ENCODE results near the gene TSPAN13. TPM values are rescaled to one million over a fixed set of nuclear protein-coding genes. Genes with fewer than 3 reads are reported as not detected.
A peak's percentile ranks its signal among the peaks of the same experiment; 100 is the strongest.

The TSPAN13 gene
- total RNA-seq, 1 experiment from 2014 or later: 208 TPM

GRCh38 chr7:16785321-16785720 lies 31.8 kb downstream of the TSPAN13 start:
- ChIA-PET POLR2A (no interaction called here), CTCF (no interaction called here)
- DNase-seq: no peak
- intact Hi-C loops (cut with micrococcal nuclease; ENCODE audit: unreplicated experiment): no loop called here
- no peak overlapping the region for H3K4me3 Mint-ChIP-seq (ENCODE audit: unreplicated experiment)
- peaks cover 27% of the 10 kb centered on the region for H3K4me1 ChIP-seq
- TF ChIP-seq CTCF (IDR thresholded peaks at IDR 0.05; ENCODE audit: insufficient read depth in 1 of 2, low read depth in 1 of 2, low read length in 1 of 2, severe bottlenecking in 1 of 2, unreplicated experiment in 1 of 2): no peak
- H3K27me3 Mint-ChIP-seq (ENCODE audit: insufficient read depth, unreplicated experiment): no peaks in the 10 kb centered on the region
- no TSS peak for BruUV-seq (replicated peaks)
- no peaks in the 10 kb centered on the region for H3K9me3 ChIP-seq
- H3K4me3 ChIP-seq (ENCODE audit: low read depth, low read length): no peak overlapping the region
- H3K4me1 Mint-ChIP-seq (ENCODE audit: low read depth, unreplicated experiment): no peaks in the 10 kb centered on the region
- peaks cover 1% of the 10 kb centered on the region for H3K36me3 ChIP-seq (ENCODE audit: control insufficient read depth, insufficient read depth, low read length)
- peak overlapping the region; percentile 49 for H3K27ac Mint-ChIP-seq (ENCODE audit: unreplicated experiment)
- H3K36me3 Mint-ChIP-seq (ENCODE audit: insufficient read depth, unreplicated experiment): peaks cover 44% of the 10 kb centered on the region
- no peaks in the 10 kb centered on the region for H3K27me3 ChIP-seq (replicated peaks; ENCODE audit: control insufficient read depth, insufficient read depth, low read length)
- H3K9me3 Mint-ChIP-seq (ENCODE audit: unreplicated experiment): no peaks in the 10 kb centered on the region

- Histone ChIP-seq H3K27me3 (replicated peaks; ENCODE audit: control insufficient read depth, insufficient read depth, low read length) (no peaks in the 10 kb centered on the region), H3K36me3 (ENCODE audit: control insufficient read depth, insufficient read depth, low read length) (peaks cover 1% of the 10 kb centered on the region), H3K4me1 (peaks cover 27% of the 10 kb centered on the region), H3K9me3 (no peaks in the 10 kb centered on the region), H3K4me3 (ENCODE audit: low read depth, low read length) (no peak overlapping the region)
- Mint-ChIP-seq H3K9me3 (ENCODE audit: unreplicated experiment) (no peaks in the 10 kb centered on the region), H3K27ac (ENCODE audit: unreplicated experiment) (peak overlapping the region; percentile 49), H3K4me3 (ENCODE audit: unreplicated experiment) (no peak overlapping the region), H3K27me3 (ENCODE audit: insufficient read depth, unreplicated experiment) (no peaks in the 10 kb centered on the region), H3K4me1 (ENCODE audit: low read depth, unreplicated experiment) (no peaks in the 10 kb centered on the region), H3K36me3 (ENCODE audit: insufficient read depth, unreplicated experiment) (peaks cover 40% of the 10 kb centered on the region)
- BruUV-seq (replicated peaks): no TSS peak
- CTCF ChIA-PET: no interaction called here
- no peak for DNase-seq
- POLR2A ChIA-PET: no interaction called here
- TF ChIP-seq CTCF (IDR thresholded peaks at IDR 0.05; ENCODE audit: insufficient read depth in 1 of 2, low read depth in 1 of 2, low read length in 1 of 2, severe bottlenecking in 1 of 2, unreplicated experiment in 1 of 2): no peak
- intact Hi-C loops (cut with micrococcal nuclease; ENCODE audit: unreplicated experiment): loop anchor here (2.0 kb wide), 1 partner anchor 83 kb away; no protein-coding TSS in a partner anchor
Observed at GRCh38 chr7:16785846-16786245, 32.3 kb downstream of the TSPAN13 start.

GRCh38 chr7:16786257-16786656 lies 32.7 kb downstream of the TSPAN13 start:
- Histone ChIP-seq H3K4me1 (peaks cover 27% of the 10 kb centered on the region), H3K4me3 (ENCODE audit: low read depth, low read length) (no peak overlapping the region), H3K27me3 (replicated peaks; ENCODE audit: control insufficient read depth, insufficient read depth, low read length) (no peaks in the 10 kb centered on the region), H3K36me3 (ENCODE audit: control insufficient read depth, insufficient read depth, low read length) (peaks cover 1% of the 10 kb centered on the region), H3K9me3 (no peaks in the 10 kb centered on the region)
- CTCF ChIA-PET: interaction anchor here (1.6 kb wide), 1 partner anchor 84 kb away, joined by 5 read pairs; no protein-coding TSS in a partner anchor
- Mint-ChIP-seq H3K9me3 (ENCODE audit: unreplicated experiment) (no peaks in the 10 kb centered on the region), H3K4me3 (ENCODE audit: unreplicated experiment) (no peak overlapping the region), H3K27ac (ENCODE audit: unreplicated experiment) (no peak overlapping the region), H3K27me3 (ENCODE audit: insufficient read depth, unreplicated experiment) (no peaks in the 10 kb centered on the region), H3K36me3 (ENCODE audit: insufficient read depth, unreplicated experiment) (peaks cover 43% of the 10 kb centered on the region), H3K4me1 (ENCODE audit: low read depth, unreplicated experiment) (peaks cover under 1% of the 10 kb centered on the region)
- intact Hi-C loops (cut with micrococcal nuclease; ENCODE audit: unreplicated experiment): loop anchor here (2.0 kb wide), 1 partner anchor 83 kb away; no protein-coding TSS in a partner anchor
- no TSS peak for BruUV-seq (replicated peaks)
- no peak for DNase-seq
- POLR2A ChIA-PET: no interaction called here
- no peak for TF ChIP-seq CTCF (IDR thresholded peaks at IDR 0.05; ENCODE audit: insufficient read depth in 1 of 2, low read depth in 1 of 2, low read length in 1 of 2, severe bottlenecking in 1 of 2, unreplicated experiment in 1 of 2)
